ENCODE measurements around the gene VIT.
A peak's percentile ranks its signal among the peaks of the same experiment; 100 is the strongest.

VIT gene

DNA sequence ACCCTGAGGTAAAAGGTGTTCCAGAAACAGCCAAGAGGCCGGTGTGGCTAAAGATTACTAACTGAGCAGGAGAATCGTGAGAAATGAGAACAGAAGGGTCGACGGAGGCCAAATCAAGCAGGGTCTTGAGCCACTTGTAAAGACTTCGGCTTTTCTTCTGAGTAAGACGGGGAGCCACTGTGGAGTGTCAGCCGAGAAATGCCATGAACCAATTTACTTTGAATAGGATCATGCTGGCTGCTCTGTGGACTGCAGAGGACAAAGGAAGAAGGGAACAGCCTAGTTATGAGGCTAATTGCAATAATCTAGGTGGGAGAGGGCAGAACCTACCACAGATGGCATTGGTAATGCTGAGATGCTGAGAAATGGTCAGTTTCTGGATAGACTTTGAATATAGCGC lies 16.8 kb downstream of the VIT start:
- DNase-seq = no peak

DNA sequence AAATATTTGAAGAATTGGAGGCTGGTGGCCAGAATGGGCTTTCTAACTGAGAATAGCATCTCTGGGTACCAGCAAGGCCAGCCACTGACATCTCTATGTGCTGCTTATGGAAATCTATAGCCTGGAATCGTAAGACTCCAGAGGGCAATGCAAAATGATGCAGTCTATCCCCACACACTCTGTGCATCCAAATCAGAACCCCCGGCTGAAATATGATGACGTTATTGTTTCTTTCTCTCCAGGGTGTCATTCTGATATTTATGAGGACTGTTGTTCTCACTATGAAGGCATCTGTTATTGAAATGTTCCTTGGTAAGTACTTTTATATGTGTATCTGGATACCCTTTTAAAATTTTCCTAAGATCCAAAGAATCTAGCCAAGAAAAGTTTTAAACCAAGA lies 19.6 kb downstream of the VIT start:
- DNase-seq = no peak

DNA sequence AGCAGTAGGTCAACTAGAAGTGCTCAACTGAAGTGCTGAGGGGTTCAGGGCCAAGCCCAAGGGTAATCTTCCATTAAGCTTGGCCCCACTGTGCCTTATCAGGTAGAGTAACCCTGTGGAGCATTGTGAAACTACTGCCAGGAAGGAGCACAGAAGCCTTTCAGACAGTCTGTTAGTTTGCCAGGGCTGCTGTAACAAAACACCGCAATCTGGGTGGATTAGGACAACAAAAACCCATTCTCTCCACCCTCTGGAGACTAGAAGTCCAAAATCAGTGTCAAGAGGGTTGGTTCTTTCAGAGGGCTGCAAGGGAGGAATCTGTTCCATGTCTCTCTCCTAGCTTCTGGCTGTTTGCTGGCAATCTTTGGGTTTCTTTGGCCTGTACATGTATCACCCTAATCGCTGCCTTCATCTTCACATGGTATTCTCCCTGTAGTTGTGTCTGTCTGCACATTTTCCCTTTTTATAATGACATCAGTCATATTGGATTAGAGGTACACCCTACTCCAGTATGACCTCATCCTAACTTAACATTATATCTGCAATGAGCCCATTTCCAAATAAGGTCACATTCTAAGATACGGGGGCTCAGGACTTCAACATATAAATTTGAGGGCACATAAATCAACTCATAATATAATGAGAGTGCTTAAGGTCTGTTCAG lies 21.2 kb downstream of the VIT start:
- DNase-seq = no peak

DNA sequence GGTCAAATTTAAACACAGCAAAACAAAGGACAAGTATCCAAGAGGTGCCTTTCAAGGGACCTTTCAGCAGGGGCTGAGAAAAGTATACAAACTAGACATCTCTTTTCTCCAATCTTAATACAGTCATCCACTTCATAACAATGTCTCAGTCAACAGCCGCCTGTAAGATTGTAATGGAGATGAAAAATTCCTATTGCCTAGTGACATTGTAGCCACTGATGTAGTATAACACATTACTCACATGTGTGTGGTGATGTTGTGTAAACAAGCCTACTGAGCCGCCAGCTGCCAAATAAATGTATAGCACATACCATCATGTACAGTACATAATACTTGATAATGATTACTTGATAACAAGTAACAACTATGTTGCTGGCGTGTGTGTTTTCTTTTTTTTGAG lies 31.0 kb downstream of the VIT start:
- no peak for DNase-seq

DNA sequence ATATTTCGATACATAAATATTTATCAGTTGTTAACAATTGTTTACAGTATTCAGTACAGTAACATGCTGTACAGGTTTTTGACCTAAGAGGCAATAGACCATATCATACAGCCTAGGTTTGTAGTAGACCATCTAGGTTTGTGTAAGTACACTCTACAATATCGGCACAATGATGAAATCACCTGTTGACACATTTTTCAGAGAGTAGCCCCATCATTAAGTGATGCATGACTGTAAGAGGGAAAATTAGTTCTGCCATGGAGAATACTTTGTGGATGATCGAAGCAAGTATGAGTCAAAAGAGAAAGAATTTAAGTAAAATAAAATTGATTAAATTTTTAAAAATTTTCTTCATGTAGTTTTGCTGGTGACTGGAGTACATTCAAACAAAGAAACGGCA lies 32.6 kb downstream of the VIT start:
- no peak for DNase-seq

DNA sequence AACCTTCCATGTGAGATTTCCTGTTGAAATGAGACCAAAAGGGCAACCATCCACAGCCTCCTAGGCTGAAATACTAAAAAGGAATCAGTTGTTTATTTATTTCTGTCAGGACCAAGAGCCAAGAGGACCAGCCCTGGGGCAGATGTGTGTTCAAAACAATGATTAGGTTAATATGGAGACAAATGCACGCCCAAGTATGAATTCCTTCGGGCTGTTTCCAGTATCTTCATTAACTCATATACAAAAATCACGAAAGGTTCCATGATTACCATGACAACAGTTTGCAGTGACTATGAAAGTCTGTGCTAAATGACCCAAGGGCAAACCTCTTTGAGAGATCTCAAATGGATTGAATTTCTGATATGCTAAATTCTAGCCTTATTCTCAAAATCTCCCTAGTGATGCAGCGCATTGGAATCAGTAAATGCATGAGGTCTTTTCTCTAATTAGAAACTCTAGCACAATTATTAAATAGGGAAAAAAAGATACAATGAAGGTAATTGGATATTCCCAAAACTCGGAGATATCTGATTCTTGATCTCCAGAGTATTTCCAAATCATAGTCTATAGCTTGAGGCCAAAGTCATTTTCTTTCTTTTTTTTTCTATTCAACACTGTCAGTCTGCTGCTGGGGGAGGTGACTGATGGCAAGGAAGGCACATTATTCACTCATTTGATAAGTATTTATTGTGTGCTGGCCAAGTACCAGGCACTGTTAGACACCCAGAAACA lies 35.6 kb downstream of the VIT start:
- no peak for DNase-seq

DNA sequence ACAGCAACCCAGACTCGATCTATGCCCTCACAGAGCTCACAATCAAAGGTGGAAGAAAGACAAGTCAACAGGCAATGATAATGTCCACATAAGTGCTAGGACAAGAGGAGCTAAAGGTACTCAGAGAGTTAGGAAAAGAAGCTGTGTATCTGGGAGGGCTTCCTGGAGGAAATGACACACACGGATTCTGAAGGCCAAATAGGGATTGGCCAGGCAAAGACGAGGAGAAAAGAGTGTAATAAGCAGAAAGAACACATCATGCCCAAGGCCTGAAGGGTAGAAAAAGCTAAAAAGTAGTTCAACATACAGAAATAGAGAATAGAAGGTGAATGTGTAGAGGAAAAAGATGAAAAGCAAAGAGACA lies 36.1 kb downstream of the VIT start:
- no peak for DNase-seq

DNA sequence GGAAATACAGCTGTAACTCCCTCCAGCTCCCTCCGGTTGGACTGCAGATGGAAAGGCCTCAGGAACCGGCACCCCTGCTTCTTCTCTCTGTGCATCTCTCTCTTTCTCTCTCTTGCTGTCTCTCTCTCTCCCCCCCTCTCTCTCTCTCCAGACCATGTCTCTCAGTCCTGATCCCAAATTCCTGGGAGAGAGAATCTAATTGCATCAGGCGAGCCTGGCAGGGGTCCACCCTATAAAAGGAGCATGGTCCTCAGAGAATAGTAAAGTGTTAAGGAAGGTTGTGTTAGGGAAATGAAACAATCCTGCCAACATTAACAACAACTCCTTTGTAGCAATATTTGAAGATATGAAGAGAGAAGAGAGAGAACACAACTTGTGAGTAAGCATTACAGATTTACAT lies 36.7 kb downstream of the VIT start:
- no peak for DNase-seq

DNA sequence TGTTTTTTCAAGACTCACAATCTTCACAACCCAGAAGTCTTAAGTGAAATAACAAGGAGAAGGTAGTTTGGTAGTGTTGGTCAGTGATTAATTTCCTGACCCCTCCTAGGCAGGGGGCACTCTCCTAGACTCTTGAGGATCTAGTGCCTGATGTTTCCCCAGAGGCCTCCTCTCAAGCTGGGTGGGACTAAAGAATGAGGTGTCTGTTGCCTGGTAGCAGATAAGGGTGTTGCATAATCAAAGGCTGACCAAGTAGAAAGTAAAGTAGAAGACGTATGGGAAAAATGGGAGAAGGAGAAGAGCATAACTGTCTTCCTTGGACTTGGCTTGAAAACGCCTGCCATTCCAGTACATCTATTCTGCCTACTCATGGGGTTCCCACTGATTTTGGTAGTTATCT lies 37.8 kb downstream of the VIT start:
- DNase-seq = no peak

DNA sequence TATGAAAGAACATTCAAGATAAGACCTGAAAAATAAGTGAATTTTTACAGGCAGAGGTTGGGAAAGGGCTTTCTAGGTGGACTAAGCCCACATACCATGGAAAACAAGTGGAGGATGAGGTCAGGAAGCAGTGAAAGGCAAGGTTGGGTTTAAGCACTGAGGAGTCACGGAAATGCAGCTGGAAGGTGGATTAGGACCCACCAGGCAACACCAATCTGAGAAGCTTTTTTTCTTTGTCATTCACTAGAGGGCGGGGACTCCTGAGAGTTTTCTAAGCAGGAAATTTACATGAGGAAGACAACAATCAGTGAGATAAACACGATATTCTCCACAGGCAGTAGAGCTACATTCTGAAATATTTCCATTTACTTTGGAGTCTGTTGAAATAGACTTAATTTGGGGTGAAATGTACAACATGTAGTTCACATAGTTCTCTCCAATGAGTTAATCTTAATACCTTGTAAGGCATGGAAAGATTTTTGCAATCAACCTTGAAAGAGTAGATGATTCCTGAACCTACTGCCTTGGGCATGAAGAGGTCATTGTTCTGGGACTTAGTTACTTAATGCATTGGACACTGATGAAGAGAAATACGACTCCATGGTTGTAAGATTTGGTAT lies 40.7 kb downstream of the VIT start:
- DNase-seq = no peak

DNA sequence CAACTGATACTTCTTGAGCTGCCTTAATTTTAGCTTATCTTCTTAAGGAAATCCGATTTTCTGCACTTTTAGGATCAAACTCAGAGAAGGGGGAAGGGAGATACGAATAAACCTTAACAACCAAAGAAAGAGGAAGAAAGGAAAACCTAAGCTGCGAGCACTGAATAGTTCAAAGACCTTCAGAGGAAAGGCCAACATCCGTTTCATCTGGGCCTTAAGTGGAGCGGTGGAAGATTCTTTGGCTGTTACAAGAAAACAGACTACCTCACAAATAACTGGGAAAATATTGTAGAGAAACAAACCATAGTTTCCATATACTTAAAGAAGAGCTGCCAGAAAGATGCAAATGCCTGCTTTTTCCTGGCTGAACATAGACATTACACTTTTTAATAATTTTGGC lies 43.6 kb downstream of the VIT start:
- DNase-seq = no peak

DNA sequence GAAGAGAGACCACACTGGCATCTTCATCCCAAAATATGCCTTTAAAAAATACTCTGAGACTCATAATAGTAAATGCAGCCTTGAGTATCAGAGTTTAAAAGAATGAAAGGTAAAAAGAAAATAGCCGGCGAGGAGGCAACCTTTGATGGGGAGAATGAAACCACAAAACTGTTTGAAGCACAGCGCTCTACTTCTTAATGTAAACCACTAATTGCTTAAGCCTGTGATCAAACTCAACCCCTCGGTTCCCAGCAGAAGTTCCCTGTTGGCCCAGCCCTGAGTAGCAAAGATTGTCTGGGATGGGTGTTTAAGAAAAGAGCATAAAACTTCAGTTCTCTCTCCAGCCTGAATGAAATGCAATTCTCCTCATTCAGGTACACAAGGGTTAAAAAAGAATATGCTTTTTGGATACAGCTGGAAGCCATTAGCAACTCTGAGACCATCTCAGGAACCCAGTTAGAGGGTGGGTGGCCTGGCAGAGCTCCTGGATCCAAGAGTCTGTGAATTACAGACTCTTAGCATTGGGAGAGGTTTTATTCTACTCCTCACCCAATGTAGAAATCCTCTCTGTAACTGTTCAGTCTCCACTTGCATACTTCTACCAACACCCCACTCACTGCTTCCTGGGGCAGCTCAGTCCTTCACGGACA lies 44.8 kb downstream of the VIT start:
- DNase-seq = no peak

DNA sequence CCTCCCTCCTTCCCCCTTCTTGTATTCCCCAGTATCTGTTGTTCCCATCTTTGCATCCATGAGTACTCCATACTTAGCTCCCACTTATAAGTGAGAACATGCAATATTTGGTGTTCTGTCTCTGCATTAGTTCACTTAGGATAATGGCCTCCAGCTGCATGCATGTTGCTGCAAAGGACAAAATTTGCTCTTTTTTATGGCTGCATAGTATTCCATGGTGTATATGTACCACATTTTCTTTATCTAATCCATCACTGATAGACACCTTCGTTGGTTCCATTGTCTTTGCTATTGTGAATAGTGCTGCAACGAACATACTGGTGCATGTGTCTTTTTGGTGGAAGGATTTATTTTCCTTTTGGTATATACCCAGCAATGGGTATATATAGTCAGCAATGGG lies 47.4 kb downstream of the VIT start:
- DNase-seq = no peak

DNA sequence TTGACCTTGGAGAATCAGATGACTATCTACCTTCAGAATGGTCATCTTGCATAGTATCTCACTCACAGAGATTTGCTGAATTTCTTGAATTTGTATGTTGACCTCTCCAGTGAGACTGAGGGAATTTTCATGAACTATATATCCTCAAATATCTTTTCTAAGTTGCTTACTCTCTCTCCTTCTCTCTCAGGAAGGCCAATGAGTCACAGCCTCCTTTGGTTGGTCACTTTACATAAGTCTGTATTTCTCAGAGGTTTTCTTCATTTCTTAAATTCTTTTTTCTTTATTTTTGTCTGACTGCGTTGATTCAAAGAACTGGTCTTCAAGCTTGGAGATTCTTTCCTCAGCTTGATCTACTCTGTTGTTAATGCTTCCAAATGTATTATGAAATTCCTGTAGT lies 51.7 kb downstream of the VIT start:
- DNase-seq = no peak

DNA sequence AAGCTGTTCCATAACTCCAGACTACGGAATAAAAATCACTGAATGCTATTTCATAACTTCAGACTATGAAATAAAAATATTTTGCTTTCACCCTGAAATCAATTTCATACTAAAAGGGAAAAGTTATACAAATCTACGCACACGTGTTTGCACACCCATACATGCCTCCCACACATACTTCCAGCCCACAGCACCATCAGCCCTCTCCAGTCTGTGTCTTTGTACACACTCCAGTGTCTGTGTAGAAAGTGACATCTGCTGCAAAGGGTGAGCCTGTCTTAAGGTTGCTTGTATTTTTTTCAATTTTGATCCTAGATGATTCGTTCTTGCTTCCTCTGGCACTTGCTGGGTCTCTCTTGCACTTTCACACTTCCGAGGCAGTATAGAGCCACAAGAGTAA lies 53.6 kb downstream of the VIT start:
- no peak for DNase-seq

DNA sequence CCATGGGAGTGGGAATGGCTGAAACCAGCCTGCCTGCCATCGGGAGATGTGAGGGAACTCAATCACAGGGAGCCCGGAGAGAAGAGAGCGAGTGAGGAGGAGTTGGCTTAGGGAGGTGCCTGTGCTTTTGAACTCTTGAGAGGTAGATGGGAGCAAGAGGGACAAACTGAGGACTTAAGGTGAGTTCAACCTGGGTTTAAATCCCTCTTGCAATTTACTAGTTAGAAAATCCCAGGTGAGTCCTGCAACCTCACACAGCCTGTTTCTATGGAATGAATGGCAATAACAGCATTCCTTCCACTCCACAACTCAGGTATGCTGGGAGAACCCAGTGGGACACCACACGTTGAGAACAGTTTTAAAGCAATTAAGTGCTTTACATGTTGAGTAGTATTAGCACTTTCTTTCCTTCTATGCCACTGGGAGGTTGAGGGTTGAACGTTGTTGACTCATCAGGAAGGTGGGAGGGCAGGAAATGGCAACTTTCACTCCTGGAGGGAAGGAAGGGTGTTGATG lies 57.3 kb downstream of the VIT start:
- DNase-seq = no peak

DNA sequence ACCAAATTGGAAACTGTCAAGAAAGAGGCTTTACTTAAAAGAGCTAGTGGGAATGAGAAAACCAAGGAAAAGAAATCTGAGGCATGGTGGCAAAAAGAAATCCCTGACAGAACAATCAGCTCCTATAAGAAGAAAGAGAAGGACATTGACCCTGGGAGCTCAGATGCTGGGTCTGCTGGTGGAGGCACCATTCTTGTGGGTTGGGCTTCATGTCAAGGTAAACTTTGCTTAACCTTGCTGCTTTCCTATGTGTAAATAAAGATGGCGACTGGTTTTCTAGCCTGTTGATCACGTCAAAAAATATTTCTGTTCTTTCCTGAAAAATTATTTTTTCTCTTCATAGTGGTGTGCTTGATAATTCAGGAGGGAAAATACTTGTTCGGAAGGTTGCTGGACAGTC lies 58.1 kb downstream of the VIT start:
- no peak for DNase-seq

DNA sequence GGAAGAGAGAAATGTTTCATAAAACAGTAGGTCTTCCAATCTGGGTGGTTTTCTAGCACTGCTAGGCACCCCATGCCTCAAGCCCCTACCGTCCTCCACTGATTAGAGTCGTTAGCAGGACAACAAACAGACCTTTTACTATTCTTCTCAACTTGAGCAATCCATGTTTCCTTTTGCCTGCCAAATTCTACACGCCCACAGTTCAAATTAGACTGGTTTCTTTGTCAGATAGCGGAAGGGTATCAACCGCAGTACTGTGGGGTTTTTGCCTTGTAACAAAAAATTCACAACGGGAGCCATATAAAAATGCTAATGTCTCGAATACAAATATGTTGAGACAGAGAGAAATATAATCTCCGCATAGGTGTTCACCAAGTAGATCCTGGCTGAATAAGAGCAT lies 59.9 kb downstream of the VIT start:
- no peak for DNase-seq

DNA sequence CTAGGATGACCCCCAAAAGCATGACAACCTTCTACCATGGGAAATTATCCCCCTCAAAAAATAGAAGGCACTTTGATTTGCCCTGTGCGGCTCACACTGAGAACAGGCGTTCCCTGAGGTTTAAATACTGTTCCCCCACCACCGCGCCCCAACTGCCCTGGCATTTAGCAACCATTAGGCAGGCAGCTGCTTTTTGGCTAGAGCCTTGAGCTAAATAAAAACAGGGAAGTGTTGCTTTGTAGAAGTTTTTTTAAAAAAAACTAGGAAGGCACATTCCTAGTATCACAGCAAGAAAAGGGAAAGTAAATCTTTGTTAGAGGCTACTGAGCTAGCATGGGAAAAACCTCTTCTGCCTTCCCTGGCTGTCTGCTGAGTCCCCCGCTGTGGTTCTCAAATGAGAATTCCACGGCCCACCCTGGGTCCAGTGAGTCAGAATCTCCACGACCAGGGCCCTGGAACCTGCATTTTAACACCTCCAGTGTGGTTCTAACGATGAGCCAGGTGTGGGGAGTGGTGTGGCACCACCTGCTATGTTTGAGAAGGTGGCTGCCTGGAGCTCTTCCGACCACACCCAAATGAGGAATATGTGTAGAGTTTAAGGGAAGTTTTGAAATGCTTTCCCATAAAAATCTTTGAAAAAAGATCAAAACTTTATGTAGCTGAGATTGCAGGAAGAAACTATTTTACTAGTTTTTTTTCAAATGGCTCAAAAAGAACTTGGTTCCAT lies 66.4 kb downstream of the VIT start:
- no peak for DNase-seq

DNA sequence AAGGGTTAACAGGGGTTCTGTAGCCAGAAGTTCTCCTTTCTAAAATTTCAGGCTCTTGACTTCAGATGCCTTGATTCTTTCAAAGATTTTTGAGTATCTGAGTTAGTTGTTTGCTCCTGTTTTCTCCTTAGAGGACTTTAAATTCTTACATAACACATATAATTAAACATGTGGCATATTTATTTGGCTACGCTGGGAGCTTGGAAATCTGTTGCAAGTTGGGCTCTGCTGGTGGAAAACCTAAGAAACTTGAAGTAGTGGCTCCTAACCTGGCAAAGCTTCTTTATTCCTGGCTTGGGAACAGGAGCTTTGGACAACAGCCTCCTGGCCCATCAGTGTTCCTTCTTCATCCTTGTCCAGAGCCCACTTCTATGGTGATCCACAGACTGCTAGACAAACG lies 72.6 kb downstream of the VIT start:
- DNase-seq = no peak

DNA sequence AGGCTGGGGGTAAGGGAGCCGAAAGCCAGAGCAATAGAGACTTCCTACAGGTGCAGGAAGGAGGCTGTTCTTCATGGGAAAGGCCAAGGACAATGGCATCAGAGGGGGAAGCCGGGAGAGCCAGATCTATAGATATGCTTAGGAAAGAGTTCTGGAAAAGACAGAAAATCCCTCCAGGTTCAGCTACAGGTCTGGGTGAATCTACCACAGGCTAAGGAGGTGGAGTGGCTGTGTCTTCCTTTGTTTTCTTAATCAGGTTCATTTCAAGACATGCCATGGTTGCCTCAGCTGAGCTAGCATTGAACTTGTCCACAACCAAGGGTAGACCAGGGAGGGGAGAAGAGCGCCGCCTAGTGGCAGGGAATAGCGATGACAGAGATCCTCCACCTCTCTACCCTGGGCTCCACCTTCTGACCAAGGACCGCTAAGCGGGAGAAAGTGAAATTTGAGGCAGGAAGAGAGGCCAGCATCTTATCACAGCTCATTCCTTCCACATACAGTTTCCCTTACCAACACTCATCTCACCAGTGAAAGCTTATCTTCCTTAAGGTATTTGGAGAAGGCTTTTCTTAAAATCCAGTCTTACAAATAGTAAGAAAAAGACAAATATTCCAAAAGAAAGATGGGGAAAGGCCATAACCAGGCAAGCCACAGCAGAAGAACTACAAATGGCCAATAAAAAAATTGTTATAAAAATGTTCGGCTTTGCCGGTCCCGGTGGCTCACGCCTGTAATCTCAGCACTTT lies 74.2 kb downstream of the VIT start:
- peak; percentile 30 for DNase-seq

DNA sequence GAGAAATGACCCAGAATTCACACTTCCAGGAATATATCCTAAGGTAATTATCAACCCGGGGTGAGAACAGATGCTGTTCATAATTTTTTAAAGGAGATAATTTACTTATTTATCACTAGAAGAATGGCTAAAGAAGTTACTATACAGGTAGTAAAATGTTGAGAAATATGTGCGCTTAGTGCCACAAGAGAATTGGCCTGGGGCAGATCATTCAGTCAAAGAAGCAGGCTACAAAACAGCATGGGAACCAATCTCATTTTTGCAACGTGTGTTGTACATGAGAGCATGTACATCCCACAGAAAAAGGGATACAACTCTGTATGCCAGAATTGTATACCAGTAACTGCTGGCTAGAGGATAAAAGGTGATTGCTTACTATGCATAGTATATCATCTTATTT lies 75.2 kb downstream of the VIT start:
- no peak for DNase-seq

DNA sequence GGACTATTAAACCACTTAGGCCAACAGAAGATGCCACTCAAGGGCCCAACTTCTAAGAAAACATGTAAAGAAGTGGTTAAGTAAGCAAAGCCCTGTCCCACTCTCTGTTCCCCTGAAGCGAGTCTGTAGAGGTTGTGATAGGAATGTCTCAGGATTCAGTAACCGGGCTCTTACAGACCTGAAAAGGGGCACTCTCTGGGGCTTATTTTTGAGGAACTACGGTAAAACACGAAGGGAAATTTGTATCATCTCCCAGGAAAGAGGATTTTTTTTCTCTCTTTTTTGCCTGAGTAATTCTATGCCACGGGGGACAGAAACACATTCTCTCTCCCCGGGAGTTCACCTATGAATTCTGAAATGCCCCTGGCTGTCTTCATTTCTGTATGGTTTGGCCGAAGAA lies 77.4 kb downstream of the VIT start:
- DNase-seq = no peak
